ENCODE results near the gene EEFSEC.

The EEFSEC gene

DNA sequence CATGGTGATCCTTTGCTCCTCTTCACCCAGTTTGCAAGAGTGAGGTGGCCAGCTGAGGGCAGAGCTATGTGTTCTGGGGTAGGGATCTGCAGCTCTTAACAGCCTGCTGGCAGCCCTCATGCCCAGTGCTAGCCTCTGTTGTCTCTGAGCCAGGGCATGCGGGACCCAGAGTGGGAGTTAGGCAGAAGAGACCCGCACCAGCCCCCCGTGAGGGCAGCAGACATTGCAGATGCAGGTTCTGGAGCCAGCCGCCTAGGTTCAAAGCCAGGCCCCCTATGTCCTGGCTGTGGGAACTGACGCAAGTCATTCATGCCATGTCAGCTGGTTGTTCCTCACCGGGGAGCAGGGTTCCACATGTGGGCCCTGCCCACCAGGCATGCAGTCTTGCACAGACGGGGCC, 238.7 kb downstream of the EEFSEC start:
- Histone ChIP-seq H3K4me3 (ENCODE audit: low read length) (no peak overlapping the region), H3K79me2 (ENCODE audit: low read length) (no peaks in the 10 kb centered on the region), H3K4me2 (ENCODE audit: low read depth, low read length) (no peak overlapping the region), H4K20me1 (ENCODE audit: insufficient read depth, low read length) (no peaks in the 10 kb centered on the region), H3K36me3 (replicated peaks; ENCODE audit: insufficient read depth, low read length) (no peaks in the 10 kb centered on the region), H3K9me3 (replicated peaks; ENCODE audit: insufficient read depth, low read length) (no peaks in the 10 kb centered on the region), H3K4me1 (ENCODE audit: low read length) (no peaks in the 10 kb centered on the region), H3K27ac (ENCODE audit: low read length) (no peak overlapping the region), H3K9ac (ENCODE audit: low read length) (no peak overlapping the region), H3K9me2 (replicated peaks; ENCODE audit: insufficient read depth, low read length) (no peaks in the 10 kb centered on the region), H2AFZ (ENCODE audit: low read length) (no peak overlapping the region), H3F3A (ENCODE audit: insufficient read depth, low read length) (no peaks in the 10 kb centered on the region), H3K27me3 (replicated peaks; ENCODE audit: insufficient read depth, low read length) (no peaks in the 10 kb centered on the region)
- TF ChIP-seq EZH2phosphoT487 (IDR thresholded peaks at IDR 0.05; ENCODE audit: low read length) (no peak), EZH2 (optimal IDR thresholded peaks at IDR 0.05; ENCODE audit: low read depth, low read length) (no peak)
- TF ChIP-seq, protein P1, sequence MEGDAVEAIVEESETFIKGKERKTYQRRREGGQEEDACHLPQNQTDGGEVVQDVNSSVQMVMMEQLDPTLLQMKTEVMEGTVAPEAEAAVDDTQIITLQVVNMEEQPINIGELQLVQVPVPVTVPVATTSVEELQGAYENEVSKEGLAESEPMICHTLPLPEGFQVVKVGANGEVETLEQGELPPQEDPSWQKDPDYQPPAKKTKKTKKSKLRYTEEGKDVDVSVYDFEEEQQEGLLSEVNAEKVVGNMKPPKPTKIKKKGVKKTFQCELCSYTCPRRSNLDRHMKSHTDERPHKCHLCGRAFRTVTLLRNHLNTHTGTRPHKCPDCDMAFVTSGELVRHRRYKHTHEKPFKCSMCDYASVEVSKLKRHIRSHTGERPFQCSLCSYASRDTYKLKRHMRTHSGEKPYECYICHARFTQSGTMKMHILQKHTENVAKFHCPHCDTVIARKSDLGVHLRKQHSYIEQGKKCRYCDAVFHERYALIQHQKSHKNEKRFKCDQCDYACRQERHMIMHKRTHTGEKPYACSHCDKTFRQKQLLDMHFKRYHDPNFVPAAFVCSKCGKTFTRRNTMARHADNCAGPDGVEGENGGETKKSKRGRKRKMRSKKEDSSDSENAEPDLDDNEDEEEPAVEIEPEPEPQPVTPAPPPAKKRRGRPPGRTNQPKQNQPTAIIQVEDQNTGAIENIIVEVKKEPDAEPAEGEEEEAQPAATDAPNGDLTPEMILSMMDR (IDR thresholded peaks at IDR 0.05; ENCODE audit: low read length): no peak
- no peak for DNase-seq

DNA sequence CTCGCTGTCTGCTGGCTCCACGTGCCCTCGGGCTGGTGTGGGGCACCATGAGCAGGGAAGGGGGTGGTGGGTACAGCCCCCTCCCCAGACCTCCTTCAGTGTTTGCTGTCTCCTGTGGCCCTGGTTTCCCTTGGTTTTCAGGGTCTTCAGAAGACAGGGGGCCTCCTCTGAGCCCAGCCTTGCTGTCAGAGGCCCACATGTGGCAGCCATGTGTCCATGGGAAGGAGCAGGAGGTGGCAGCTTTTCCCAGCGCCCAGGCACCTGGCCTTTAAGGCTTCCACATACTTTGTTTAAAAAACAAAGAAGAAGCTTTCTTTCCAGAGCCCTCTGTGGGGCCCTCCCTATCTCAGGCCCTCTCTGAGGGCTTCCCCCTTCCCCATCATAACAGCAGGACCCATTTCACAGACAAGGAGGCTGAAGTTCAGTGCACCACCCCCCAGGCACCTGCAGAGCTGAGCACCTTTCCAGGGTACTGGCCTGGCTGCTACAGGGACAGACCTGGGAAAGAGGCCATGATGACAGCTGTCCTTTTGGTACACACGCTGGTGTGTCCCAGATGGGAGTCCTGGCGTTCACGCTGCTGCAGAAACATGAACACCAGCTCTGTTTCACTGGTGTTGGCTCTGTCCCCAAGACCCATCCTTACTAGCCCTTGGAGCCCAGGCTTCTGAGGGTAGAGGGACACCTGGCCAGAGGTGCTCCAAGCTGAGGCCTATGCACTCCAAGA, 239.7 kb downstream of the EEFSEC start:
- Histone ChIP-seq H3K36me3 (replicated peaks; ENCODE audit: insufficient read depth, low read length) (no peaks in the 10 kb centered on the region), H3K4me3 (ENCODE audit: low read length) (no peak overlapping the region), H3K9me2 (replicated peaks; ENCODE audit: insufficient read depth, low read length) (no peaks in the 10 kb centered on the region), H4K20me1 (ENCODE audit: insufficient read depth, low read length) (no peaks in the 10 kb centered on the region), H3K27ac (ENCODE audit: low read length) (no peak overlapping the region), H3K27me3 (replicated peaks; ENCODE audit: insufficient read depth, low read length) (no peaks in the 10 kb centered on the region), H3K4me1 (ENCODE audit: low read length) (no peaks in the 10 kb centered on the region), H2AFZ (ENCODE audit: low read length) (no peak overlapping the region), H3K4me2 (ENCODE audit: low read depth, low read length) (no peak overlapping the region), H3K9ac (ENCODE audit: low read length) (no peak overlapping the region), H3K9me3 (replicated peaks; ENCODE audit: insufficient read depth, low read length) (no peaks in the 10 kb centered on the region), H3K79me2 (ENCODE audit: low read length) (no peaks in the 10 kb centered on the region), H3F3A (ENCODE audit: insufficient read depth, low read length) (no peaks in the 10 kb centered on the region)
- no peak for TF ChIP-seq EZH2 (optimal IDR thresholded peaks at IDR 0.05; ENCODE audit: low read depth, low read length)
- no peak for TF ChIP-seq EZH2phosphoT487 (IDR thresholded peaks at IDR 0.05; ENCODE audit: low read length)
- TF ChIP-seq, protein P1 (IDR thresholded peaks at IDR 0.05; ENCODE audit: low read length): no peak
- no peak for DNase-seq

DNA sequence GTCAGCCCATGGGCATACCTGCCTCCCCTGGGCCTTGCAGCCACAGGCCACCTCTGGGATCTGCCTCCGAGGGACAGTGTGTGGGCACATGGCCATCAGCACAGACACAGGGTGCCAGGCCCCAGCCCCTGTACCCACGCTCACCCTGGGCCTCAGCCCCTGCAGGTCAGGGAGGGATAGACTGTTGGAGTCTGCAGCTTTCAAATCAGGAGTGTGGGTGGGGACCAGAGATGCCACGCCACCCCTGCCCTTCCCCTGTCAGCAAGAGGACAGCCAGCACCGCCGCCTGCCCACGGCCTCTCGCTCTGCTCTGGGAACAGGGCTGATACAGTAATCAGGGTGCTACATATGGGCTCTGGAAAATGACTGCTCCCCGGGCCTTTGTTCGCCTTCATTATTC, 240.8 kb downstream of the EEFSEC start:
- Histone ChIP-seq H3K36me3 (replicated peaks; ENCODE audit: insufficient read depth, low read length) (no peaks in the 10 kb centered on the region), H3K4me2 (ENCODE audit: low read depth, low read length) (no peak overlapping the region), H3K27me3 (replicated peaks; ENCODE audit: insufficient read depth, low read length) (no peaks in the 10 kb centered on the region), H3F3A (ENCODE audit: insufficient read depth, low read length) (no peaks in the 10 kb centered on the region), H3K9me2 (replicated peaks; ENCODE audit: insufficient read depth, low read length) (no peaks in the 10 kb centered on the region), H4K20me1 (ENCODE audit: insufficient read depth, low read length) (no peaks in the 10 kb centered on the region), H3K27ac (ENCODE audit: low read length) (no peak overlapping the region), H3K9me3 (replicated peaks; ENCODE audit: insufficient read depth, low read length) (no peaks in the 10 kb centered on the region), H3K4me1 (ENCODE audit: low read length) (no peaks in the 10 kb centered on the region), H3K4me3 (ENCODE audit: low read length) (no peak overlapping the region), H3K9ac (ENCODE audit: low read length) (no peak overlapping the region), H3K79me2 (ENCODE audit: low read length) (no peaks in the 10 kb centered on the region), H2AFZ (ENCODE audit: low read length) (no peak overlapping the region)
- TF ChIP-seq, protein P1 (IDR thresholded peaks at IDR 0.05; ENCODE audit: low read length): no peak
- TF ChIP-seq EZH2 (optimal IDR thresholded peaks at IDR 0.05; ENCODE audit: low read depth, low read length): no peak
- TF ChIP-seq EZH2phosphoT487 (IDR thresholded peaks at IDR 0.05; ENCODE audit: low read length): no peak
- no peak for DNase-seq

Data from MM.1S (cell line).